Astrocyte (in vitro differentiated cells and primary cell): ENCODE measurements around the gene TMEM41B. TPM values are rescaled to one million over a fixed set of nuclear protein-coding genes. Genes with fewer than 3 reads are reported as not detected.

Experiments
- DNase-seq: peaks from one replicate; pipeline ENCODE4 v3.0.0-alpha.2; 2010; ENCODE audit warnings: low read depth
- FAIRE-seq: peaks from 2 replicates; lab custom pipeline; 2011; peaks lifted over from hg19 to GRCh38; lab: Jason Lieb, UNC
- H2AFZ ChIP-seq: 2 replicates; pipeline ENCODE4 v1.6.0; 2012; ENCODE audit warnings: low read depth, low read length, inconsistent platforms
- H3K27ac ChIP-seq: 2 replicates; pipeline ENCODE4 v1.5.1; 2011; ENCODE audit warnings: low read depth, low read length, inconsistent platforms
- H3K27me3 ChIP-seq: 2 replicates; pipeline ENCODE4 v1.6.0; 2011; ENCODE audit warnings: low read length, inconsistent platforms; ENCODE audit not compliant: insufficient read depth
- H3K36me3 ChIP-seq: 2 replicates; pipeline ENCODE4 v1.5.1; 2011; ENCODE audit warnings: low read length, inconsistent platforms; ENCODE audit not compliant: insufficient read depth
- H3K4me1 ChIP-seq: 2 replicates; pipeline ENCODE4 v1.5.1; 2011; ENCODE audit warnings: low read length, inconsistent platforms; ENCODE audit not compliant: insufficient read depth
- H3K4me2 ChIP-seq: 2 replicates; pipeline ENCODE4 v1.6.0; 2012; ENCODE audit warnings: low read length, inconsistent platforms
- H3K4me3 ChIP-seq: 2 replicates; pipeline ENCODE4 v1.5.1; 2011; ENCODE audit warnings: low read depth, mild to moderate bottlenecking, low read length, inconsistent platforms; ENCODE audit not compliant: insufficient read depth
- H3K79me2 ChIP-seq: 2 replicates; pipeline ENCODE4 v1.6.0; 2012; ENCODE audit warnings: mild to moderate bottlenecking, low read length, inconsistent platforms; ENCODE audit not compliant: insufficient read depth
- H3K9ac ChIP-seq: 2 replicates; pipeline ENCODE4 v1.6.0; 2012; ENCODE audit warnings: mild to moderate bottlenecking, low read length, inconsistent platforms
- H3K9me3 ChIP-seq: 2 replicates; pipeline ENCODE4 v1.5.1; 2012; ENCODE audit warnings: low read depth, mild to moderate bottlenecking, low read length, inconsistent platforms; ENCODE audit not compliant: insufficient read depth
- H4K20me1 ChIP-seq: 2 replicates; pipeline ENCODE4 v1.6.0; 2012; ENCODE audit warnings: low read length, inconsistent platforms; ENCODE audit not compliant: insufficient read depth
- H3K27ac Mint-ChIP-seq: one replicate; pipeline ENCODE4 v1.8.0; 2021; ENCODE audit warnings: mild to moderate bottlenecking, mixed read lengths; ENCODE audit not compliant: unreplicated experiment
- H3K27me3 Mint-ChIP-seq: one replicate; pipeline ENCODE4 v1.8.0; 2021; ENCODE audit warnings: low read depth, mixed read lengths; ENCODE audit not compliant: unreplicated experiment
- H3K36me3 Mint-ChIP-seq: one replicate; pipeline ENCODE4 v1.8.0; 2021; ENCODE audit warnings: low read depth, mixed read lengths; ENCODE audit not compliant: unreplicated experiment
- H3K4me1 Mint-ChIP-seq: one replicate; pipeline ENCODE4 v1.8.0; 2021; ENCODE audit warnings: low read depth, mixed read lengths; ENCODE audit not compliant: unreplicated experiment
- H3K4me3 Mint-ChIP-seq: one replicate; pipeline ENCODE4 v1.8.0; 2021; ENCODE audit warnings: mild to moderate bottlenecking, moderate library complexity, mixed read lengths; ENCODE audit not compliant: unreplicated experiment
- H3K9me3 Mint-ChIP-seq: one replicate; pipeline ENCODE4 v1.8.0; 2021; ENCODE audit warnings: mild to moderate bottlenecking, mixed read lengths; ENCODE audit not compliant: unreplicated experiment
- CTCF ChIP-seq: IDR thresholded peaks from 2 replicates; pipeline ENCODE4 v1.5.1; 2011; ENCODE audit warnings: low read depth, mild to moderate bottlenecking, inconsistent platforms, low read length, moderate library complexity; ENCODE audit not compliant: insufficient read depth
- EZH2 ChIP-seq: IDR thresholded peaks from 2 replicates; pipeline ENCODE4 v1.6.1; 2012; ENCODE audit warnings: mild to moderate bottlenecking, low read length, inconsistent platforms; ENCODE audit not compliant: insufficient read depth
- total RNA-seq: library from RNA; stranded (reverse); gene quantifications from 2 replicates; pipeline ENCODE4 v1.2.1, GENCODE V29; 2021

TMEM41B gene
- total RNA-seq, 1 donor from 2014 or later: 43.8 TPM

DNA sequence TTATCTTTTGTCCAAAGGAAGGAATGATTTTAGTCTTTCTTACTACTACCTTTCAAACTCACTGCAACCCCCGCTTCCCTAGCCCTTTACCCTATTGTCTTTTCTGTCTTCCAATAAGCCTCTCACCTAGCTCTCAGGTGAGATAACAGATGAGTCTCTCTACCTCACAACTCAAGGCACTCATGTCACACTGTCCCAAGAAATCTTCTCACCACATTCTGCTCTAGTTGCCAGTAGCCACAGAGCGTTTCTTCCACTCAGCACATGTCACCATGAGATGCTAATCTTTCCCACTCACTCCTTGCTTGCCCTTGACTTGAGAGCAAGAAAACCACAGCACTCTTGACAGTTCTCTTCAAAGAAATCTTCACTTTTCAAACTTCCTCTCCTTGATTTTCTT lies 32.7 kb upstream of the TMEM41B start:
- TF ChIP-seq CTCF: no peak
- no peak for TF ChIP-seq EZH2
- no peak overlapping the region for H3K27ac Mint-ChIP-seq
- Histone ChIP-seq H4K20me1 (no peaks in the 10 kb centered on the region), H2AFZ (no peak overlapping the region), H3K4me3 (no peak overlapping the region), H3K4me2 (no peak overlapping the region), H3K4me1 (no peaks in the 10 kb centered on the region), H3K27ac (no peak overlapping the region), H3K9me3 (no peaks in the 10 kb centered on the region), H3K79me2 (no peaks in the 10 kb centered on the region), H3K36me3 (no peaks in the 10 kb centered on the region), H3K27me3 (no peaks in the 10 kb centered on the region), H3K9ac (no peak overlapping the region)
- FAIRE-seq: no peak
- no peak overlapping the region for H3K4me3 Mint-ChIP-seq
- peak; percentile 25 for DNase-seq
- H3K36me3 Mint-ChIP-seq: no peaks in the 10 kb centered on the region
- H3K27me3 Mint-ChIP-seq: peaks cover 3% of the 10 kb centered on the region
- peaks cover 6% of the 10 kb centered on the region for H3K4me1 Mint-ChIP-seq
- H3K9me3 Mint-ChIP-seq: no peaks in the 10 kb centered on the region

DNA sequence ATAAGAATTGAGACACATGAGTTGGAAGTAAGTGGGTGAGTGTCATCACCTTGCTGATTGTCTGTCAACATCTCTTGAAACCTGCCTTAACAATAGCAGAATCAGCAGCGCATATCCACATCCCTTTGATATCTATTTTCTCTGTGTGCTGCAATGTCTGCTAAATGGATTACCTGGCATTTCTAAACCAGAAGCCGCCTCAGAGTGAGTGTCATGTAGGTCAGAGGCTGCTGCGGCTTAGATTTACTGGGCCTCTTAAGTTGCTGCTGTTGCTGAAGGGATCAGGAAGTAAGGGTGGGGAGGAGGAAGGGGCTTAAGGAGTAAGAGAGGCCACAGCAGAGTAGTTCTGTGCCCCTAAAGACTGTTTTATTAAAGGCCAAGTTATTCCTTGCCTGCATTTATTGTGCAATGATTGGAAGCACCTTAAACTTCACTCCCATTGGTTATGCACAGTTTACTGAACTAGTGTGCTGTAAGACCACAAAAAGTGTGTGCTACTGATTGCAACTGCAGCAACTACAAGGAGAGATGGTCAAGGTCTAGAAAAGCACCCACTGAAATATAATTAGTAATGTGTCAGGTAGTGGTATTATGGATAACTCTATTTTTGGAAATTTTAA lies 29.8 kb upstream of the TMEM41B start:
- FAIRE-seq: no peak

More for the DNA sequence above, 29.8 kb upstream of the TMEM41B start:
- Histone ChIP-seq H3K27me3 (no peaks in the 10 kb centered on the region), H3K9ac (no peak overlapping the region), H3K4me1 (no peaks in the 10 kb centered on the region), H2AFZ (no peak overlapping the region), H3K27ac (no peak overlapping the region), H3K36me3 (no peaks in the 10 kb centered on the region), H3K4me2 (no peak overlapping the region), H4K20me1 (no peaks in the 10 kb centered on the region), H3K9me3 (no peaks in the 10 kb centered on the region), H3K79me2 (no peaks in the 10 kb centered on the region), H3K4me3 (no peak overlapping the region)
- H3K4me3 Mint-ChIP-seq: no peak overlapping the region
- H3K27ac Mint-ChIP-seq: no peak overlapping the region
- H3K36me3 Mint-ChIP-seq: no peaks in the 10 kb centered on the region
- peaks cover 3% of the 10 kb centered on the region for H3K27me3 Mint-ChIP-seq
- H3K9me3 Mint-ChIP-seq: no peaks in the 10 kb centered on the region
- DNase-seq: no peak
- TF ChIP-seq CTCF (no peak), EZH2 (no peak)
- H3K4me1 Mint-ChIP-seq: peaks cover 4% of the 10 kb centered on the region
